Measurements from ENCODE around the gene COLEC12.

The COLEC12 gene

DNA sequence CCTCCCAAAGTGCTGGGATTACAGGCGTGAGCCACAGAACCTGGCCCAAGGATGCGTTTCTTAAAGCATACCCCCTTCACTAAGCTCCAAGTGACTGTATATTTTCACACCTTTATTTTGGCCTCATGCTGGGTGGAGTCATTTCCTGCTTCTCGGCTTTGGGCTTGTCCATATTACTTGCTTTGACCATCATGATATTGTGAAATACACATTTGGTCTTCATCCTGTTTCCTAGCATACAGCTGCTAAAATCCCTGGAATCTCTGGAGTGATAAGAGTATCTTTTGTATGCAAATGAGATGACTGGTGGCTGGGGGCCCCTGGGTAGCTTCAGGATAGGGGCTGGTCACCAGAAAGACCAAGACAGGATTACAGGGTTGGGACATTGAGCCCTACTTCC lies 17.6 kb upstream of the COLEC12 start:
- CTCF ChIA-PET: interaction anchor here (1.0 to 2.8 kb wide), 7 partner anchors 10 to 321 kb away, joined by 3 to 14 read pairs (median 4); partner anchors contain the start of gene CLUL1
- DNase-seq (ENCODE audit: extremely low spot score): no peak

DNA sequence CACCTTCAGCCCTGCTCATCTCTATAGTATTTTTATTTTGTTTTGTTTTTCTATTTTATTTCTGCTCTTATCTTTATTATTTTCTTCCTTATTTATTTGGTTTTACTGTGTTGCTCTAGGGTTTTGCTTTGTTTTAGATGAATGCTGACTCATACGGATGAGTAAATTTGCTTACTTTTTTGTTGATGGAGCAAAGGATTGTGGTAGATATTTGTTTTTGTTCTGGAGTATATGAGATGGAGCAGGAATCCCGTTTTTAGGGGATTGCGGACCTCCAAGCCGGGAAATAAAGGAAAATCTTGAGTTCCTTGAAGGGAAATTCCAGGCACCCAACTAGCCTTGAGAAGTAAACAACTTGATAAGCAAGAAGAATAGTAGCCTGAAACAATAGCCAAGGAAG lies 15.3 kb upstream of the COLEC12 start:
- CTCF ChIA-PET: interaction anchor here (1.4 kb wide), 1 partner anchor 18 kb away, joined by 6 read pairs; no protein-coding TSS in a partner anchor
- TF ChIP-seq, protein P1, sequence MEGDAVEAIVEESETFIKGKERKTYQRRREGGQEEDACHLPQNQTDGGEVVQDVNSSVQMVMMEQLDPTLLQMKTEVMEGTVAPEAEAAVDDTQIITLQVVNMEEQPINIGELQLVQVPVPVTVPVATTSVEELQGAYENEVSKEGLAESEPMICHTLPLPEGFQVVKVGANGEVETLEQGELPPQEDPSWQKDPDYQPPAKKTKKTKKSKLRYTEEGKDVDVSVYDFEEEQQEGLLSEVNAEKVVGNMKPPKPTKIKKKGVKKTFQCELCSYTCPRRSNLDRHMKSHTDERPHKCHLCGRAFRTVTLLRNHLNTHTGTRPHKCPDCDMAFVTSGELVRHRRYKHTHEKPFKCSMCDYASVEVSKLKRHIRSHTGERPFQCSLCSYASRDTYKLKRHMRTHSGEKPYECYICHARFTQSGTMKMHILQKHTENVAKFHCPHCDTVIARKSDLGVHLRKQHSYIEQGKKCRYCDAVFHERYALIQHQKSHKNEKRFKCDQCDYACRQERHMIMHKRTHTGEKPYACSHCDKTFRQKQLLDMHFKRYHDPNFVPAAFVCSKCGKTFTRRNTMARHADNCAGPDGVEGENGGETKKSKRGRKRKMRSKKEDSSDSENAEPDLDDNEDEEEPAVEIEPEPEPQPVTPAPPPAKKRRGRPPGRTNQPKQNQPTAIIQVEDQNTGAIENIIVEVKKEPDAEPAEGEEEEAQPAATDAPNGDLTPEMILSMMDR (IDR thresholded peaks at IDR 0.05; ENCODE audit: control extremely low read depth, extremely low read depth, low read depth, missing control alignments): no peak
- DNase-seq (ENCODE audit: extremely low spot score): no peak
- POLR2A ChIA-PET: no interaction called here

More for the DNA sequence above, 17.6 kb upstream of the COLEC12 start:
- POLR2A ChIA-PET: no interaction called here
- TF ChIP-seq, protein P1 (IDR thresholded peaks at IDR 0.05; ENCODE audit: control extremely low read depth, extremely low read depth, low read depth, missing control alignments): no peak

DNA sequence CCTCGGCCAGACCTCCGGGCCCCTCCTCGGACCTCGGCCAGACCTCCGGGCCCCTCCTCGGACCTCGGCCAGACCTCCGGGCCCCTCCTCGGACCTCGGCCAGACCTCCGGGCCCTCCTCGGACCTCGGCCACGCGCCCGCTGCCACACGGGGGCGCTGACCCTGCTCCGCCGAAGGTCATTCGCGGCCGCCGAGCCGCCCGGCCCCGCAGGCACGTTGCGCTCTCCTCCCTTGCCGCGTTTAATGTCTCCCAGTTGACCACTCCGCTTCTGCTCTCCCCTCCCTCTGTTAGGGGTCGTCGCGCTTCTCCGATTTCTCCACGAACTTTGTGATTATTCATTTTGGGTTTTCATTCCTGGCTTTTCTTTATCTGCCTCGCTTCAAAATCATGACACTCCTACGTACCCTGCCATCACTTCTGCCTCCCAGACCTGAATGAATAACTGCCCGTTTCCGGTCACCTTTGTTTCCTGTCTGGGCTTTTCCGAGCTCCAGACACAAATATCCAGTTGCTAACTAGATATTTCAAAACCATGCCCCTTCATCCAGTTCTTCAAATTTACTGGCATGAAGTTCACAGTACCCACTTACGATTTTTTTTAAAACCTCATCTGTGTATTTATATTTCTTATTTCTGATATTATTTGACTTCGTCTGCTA lies 14.8 kb upstream of the COLEC12 start:
- POLR2A ChIA-PET: no interaction called here
- TF ChIP-seq, protein P1 (IDR thresholded peaks at IDR 0.05; ENCODE audit: control extremely low read depth, extremely low read depth, low read depth, missing control alignments): no peak
- CTCF ChIA-PET: no interaction called here
- no peak for DNase-seq (ENCODE audit: extremely low spot score)

DNA sequence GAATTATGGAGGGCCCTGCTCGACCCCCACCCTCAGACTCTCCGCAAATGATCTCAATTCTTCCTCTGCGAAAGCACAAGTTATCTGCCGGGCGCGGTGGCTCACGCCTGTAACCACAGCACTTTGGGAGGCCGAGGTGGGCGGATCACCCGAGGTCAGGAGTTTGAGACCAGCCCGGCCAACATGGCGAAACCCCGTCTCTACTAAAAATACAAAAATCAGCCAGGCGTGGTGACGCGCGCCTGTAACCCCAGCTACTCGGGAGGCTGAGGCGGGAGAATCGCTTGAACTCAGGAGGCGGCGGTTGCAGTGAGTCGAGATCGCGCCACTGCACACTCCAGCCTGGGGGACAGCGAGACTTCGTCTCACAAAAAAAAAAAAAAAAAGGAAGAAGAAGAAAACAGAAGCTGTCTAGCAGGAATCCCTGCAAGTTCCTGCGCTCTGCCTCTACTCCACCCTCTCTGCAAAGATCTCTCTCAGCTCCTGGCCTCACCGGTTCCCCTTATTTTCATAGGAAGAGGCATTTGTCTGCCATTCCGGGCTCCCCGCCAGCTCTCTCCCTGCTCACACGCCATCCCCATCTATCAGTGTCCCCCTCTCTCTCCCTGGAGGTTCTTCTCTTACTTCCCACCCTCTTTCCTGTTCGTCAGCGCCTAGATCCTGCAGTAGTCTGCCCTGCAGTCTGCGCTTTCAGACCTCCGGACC lies 13.5 kb upstream of the COLEC12 start:
- TF ChIP-seq, protein P1 (IDR thresholded peaks at IDR 0.05; ENCODE audit: control extremely low read depth, extremely low read depth, low read depth, missing control alignments): no peak
- no peak for DNase-seq (ENCODE audit: extremely low spot score)
- CTCF ChIA-PET: no interaction called here
- POLR2A ChIA-PET: no interaction called here

GRCh38 chr18:512957-513356 lies 12.5 kb upstream of the COLEC12 start:
- TF ChIP-seq, protein P1 (IDR thresholded peaks at IDR 0.05; ENCODE audit: control extremely low read depth, extremely low read depth, low read depth, missing control alignments): no peak
- no peak for DNase-seq (ENCODE audit: extremely low spot score)
- POLR2A ChIA-PET: no interaction called here
- CTCF ChIA-PET: no interaction called here

DNA sequence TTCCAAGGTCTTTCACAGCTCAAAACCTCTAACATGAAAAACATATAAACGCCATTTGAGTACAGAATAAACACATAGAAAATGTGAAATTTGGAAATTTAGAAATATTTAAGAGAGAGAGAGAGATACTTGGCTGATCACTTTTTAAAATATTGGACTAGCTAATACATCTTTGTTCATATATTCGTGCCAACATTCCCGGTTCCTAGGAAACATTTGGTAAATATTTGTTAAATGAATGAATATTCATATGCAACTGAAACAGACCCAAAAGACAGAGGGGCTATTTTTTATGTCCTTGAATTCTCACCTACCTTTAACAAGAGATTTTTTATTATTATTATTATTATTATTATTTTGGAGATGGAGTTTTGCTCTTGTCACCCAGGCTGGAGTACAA lies 8.3 kb upstream of the COLEC12 start:
- DNase-seq (ENCODE audit: extremely low spot score): no peak
- ChIA-PET CTCF (interaction anchor here (1.4 to 3.6 kb wide), 4 partner anchors 10 to 42 kb away, joined by 3 to 14 read pairs (median 4); no protein-coding TSS in a partner anchor), POLR2A (no interaction called here)
- TF ChIP-seq, protein P1 (IDR thresholded peaks at IDR 0.05; ENCODE audit: control extremely low read depth, extremely low read depth, low read depth, missing control alignments): no peak

Measured in GM10248 (cell line).